HCT116 (cell line): ENCODE results near the gene AFAP1. TPM values are rescaled to one million over a fixed set of nuclear protein-coding genes. Genes with fewer than 3 reads are reported as not detected.

Source experiments
- ATAC-seq: fragments of 200-7000 bp; cut with Tn5 transposase; 2 replicates; pipeline ENCODE4 v1.9.1; 2020; ENCODE audit warnings: mild to moderate bottlenecking, moderate library complexity
- BruUV-seq: library from RNA; stranded (reverse); fragments of 400-500 nt; replicated peaks from 2 replicates; lab custom pipeline; 2021; lab: Mats Ljungman, UMichigan
- CTCF ChIA-PET: fragments of 300-600 bp; sonication (Branson Sonifier 250); formaldehyde crosslinking; loops from one replicate; lab custom pipeline; 2021; ENCODE audit warnings: antibody characterized with exemption; lab: Charles Lee
- POLR2A ChIA-PET: fragments of 300-600, 350-600 bp; sonication (Branson Sonifier 250); formaldehyde crosslinking; loops from one replicate; lab custom pipeline; 2021; ENCODE audit warnings: antibody characterized with exemption; lab: Charles Lee
- RAD21 ChIA-PET, 2 experiments: fragments of 300-600 bp; sonication (Branson Sonifier 250); formaldehyde crosslinking; loops; one replicate each; lab custom pipeline; 2023; ENCODE audit warnings: low total read pairs in 2 of 2; ENCODE audit not compliant: uncharacterized antibody in 2 of 2, unreplicated experiment in 2 of 2, low non-redundant PET in 1 of 2; lab: Charles Lee
- DNase-seq: peaks from one replicate; pipeline ENCODE4 v3.0.0-alpha.2; 2010; ENCODE audit warnings: low read depth, low spot score
- H2AFZ ChIP-seq: fragments of 200-600 bp; shearing (Covaris generic), sonication (generic); 2 replicates; pipeline ENCODE4 v1.6.1; 2017; ENCODE audit warnings: low read depth, mixed run types, mixed read lengths, antibody characterized with exemption, low read length; ENCODE audit not compliant: poor library complexity, severe bottlenecking
- H3K27ac ChIP-seq: 2 replicates; pipeline ENCODE4 v1.5.1; 2012; ENCODE audit warnings: low read depth, low read length
- H3K27me3 ChIP-seq: fragments of 200-600 bp; sonication (generic); 2 replicates; pipeline ENCODE4 v1.6.1; 2016; ENCODE audit warnings: mixed run types, low read length, mixed read lengths; ENCODE audit not compliant: insufficient read depth
- H3K36me3 ChIP-seq, 2 experiments: fragments of 200-500 bp in 1 of 2; fragments of 200-600 bp in 1 of 2; sonication (Bioruptor generic) in 1 of 2; sonication (generic) in 1 of 2; 2 replicates each; pipeline versions ENCODE4 v1.5.1 to v1.6.1; 2014 to 2016; ENCODE audit warnings: low read length in 2 of 2, inconsistent platforms in 1 of 2, mixed read lengths in 1 of 2, mixed run types in 1 of 2; ENCODE audit not compliant: insufficient read depth in 2 of 2, control insufficient read depth in 1 of 2
- H3K4me1 ChIP-seq, 2 experiments: fragments of 200-600 bp in 1 of 2; sonication (generic) in 1 of 2; 2 replicates each; pipeline versions ENCODE4 v1.5.1 to v1.6.1; 2012 to 2017; ENCODE audit warnings: low read length in 2 of 2, inconsistent platforms in 1 of 2, mild to moderate bottlenecking in 1 of 2, mixed read lengths in 1 of 2, mixed run types in 1 of 2, moderate library complexity in 1 of 2; ENCODE audit not compliant: insufficient read depth in 2 of 2, control insufficient read depth in 1 of 2
- H3K4me2 ChIP-seq: fragments of 200-600 bp; sonication (generic); 2 replicates; pipeline ENCODE4 v1.6.1; 2017; ENCODE audit warnings: mixed run types, low read length, mixed read lengths
- H3K4me3 ChIP-seq, 2 experiments: fragments of 200-600 bp in 1 of 2; sonication (generic) in 1 of 2; replicated peaks in 1 of 2; 2 replicates each; pipeline ENCODE4 v1.5.1; 2011 to 2016; ENCODE audit warnings: low read length in 2 of 2, control low read depth in 1 of 2, low read depth in 1 of 2, mild to moderate bottlenecking in 1 of 2, mixed read lengths in 1 of 2, mixed run types in 1 of 2
- H3K79me2 ChIP-seq: fragments of 200-600 bp; sonication (generic); 2 replicates; pipeline ENCODE4 v1.6.1; 2017; ENCODE audit warnings: mild to moderate bottlenecking, mixed run types, low read length, moderate library complexity, mixed read lengths; ENCODE audit not compliant: insufficient read depth
- H3K9ac ChIP-seq: fragments of 200-600 bp; sonication (generic); 2 replicates; pipeline ENCODE4 v1.6.1; 2016; ENCODE audit warnings: low read length, mixed read lengths
- H3K9me2 ChIP-seq: fragments of 200-600 bp; sonication (generic), shearing (Covaris generic); 2 replicates; pipeline ENCODE4 v1.6.1; 2017; ENCODE audit warnings: mixed run types, mild to moderate bottlenecking, moderate library complexity; ENCODE audit not compliant: insufficient read depth
- H3K9me3 ChIP-seq, 2 experiments: fragments of 200-500 bp in 1 of 2; fragments of 200-600 bp in 1 of 2; sonication (Bioruptor generic) in 1 of 2; sonication (generic) in 1 of 2; 2 replicates each; pipeline ENCODE4 v1.6.1; 2014 to 2017; ENCODE audit warnings: low read length in 2 of 2, mixed read lengths in 2 of 2, inconsistent platforms in 1 of 2, low read depth in 1 of 2, mild to moderate bottlenecking in 1 of 2, mixed run types in 1 of 2, moderate library complexity in 1 of 2; ENCODE audit not compliant: control insufficient read depth in 1 of 2, insufficient read depth in 1 of 2
- H4K20me1 ChIP-seq: fragments of 200-600 bp; sonication (generic), shearing (Covaris generic); 2 replicates; pipeline ENCODE4 v1.6.1; 2017; ENCODE audit warnings: mixed run types, mild to moderate bottlenecking, moderate library complexity; ENCODE audit not compliant: insufficient read depth
- CBX3 ChIP-seq: IDR thresholded peaks from 2 replicates; pipeline ENCODE4 v1.6.1; 2012; ENCODE audit warnings: low read depth
- CEBPB ChIP-seq: IDR thresholded peaks from 2 replicates; pipeline ENCODE4 v1.6.1; 2012; ENCODE audit warnings: low read depth
- EGR1 ChIP-seq: IDR thresholded peaks from 2 replicates; pipeline ENCODE4 v1.6.1; 2012; ENCODE audit warnings: low read depth
- ELF1 ChIP-seq: IDR thresholded peaks from 2 replicates; pipeline ENCODE4 v1.6.1; 2012; ENCODE audit warnings: low read depth, borderline replicate concordance
- JUND ChIP-seq: IDR thresholded peaks from 2 replicates; pipeline ENCODE4 v1.6.1; 2012
- POLR2A ChIP-seq: IDR thresholded peaks from 2 replicates; pipeline ENCODE4 v1.7.0; 2011; ENCODE audit warnings: borderline replicate concordance; ENCODE audit not compliant: insufficient read depth, insufficient read length; ENCODE audit errors: extremely low read depth
- POLR2AphosphoS5 ChIP-seq: IDR thresholded peaks from 2 replicates; pipeline ENCODE4 v1.6.1; 2011; ENCODE audit warnings: mild to moderate bottlenecking, low read depth, low read length, moderate library complexity
- RAD21 ChIP-seq: IDR thresholded peaks from 2 replicates; pipeline ENCODE4 v1.6.1; 2012; ENCODE audit warnings: low read depth, mild to moderate bottlenecking
- SIN3A ChIP-seq: IDR thresholded peaks from 2 replicates; pipeline ENCODE4 v1.6.1; 2012; ENCODE audit warnings: low read depth
- SP1 ChIP-seq: IDR thresholded peaks from 2 replicates; pipeline ENCODE4 v1.6.1; 2012; ENCODE audit warnings: low read depth
- YY1 ChIP-seq: IDR thresholded peaks from 2 replicates; pipeline ENCODE4 v1.6.1; 2011; ENCODE audit warnings: low read length, low read depth, moderate library complexity, mild to moderate bottlenecking; ENCODE audit not compliant: insufficient replicate concordance; ENCODE audit errors: extremely low read depth
- ZNF274 ChIP-seq: fragments of 200-500 bp; sonication (Bioruptor generic); IDR thresholded peaks from 2 replicates; pipeline ENCODE4 v1.6.1; 2014; ENCODE audit warnings: mild to moderate bottlenecking, low read depth, low read length, inconsistent platforms
- intact Hi-C: fragments of 100-400 bp; cut with micrococcal nuclease; formaldehyde crosslinking; loops from 2 replicates; pipeline ENCODE4 v1.10.0; 2022
- total RNA-seq: library from RNA; stranded (reverse); gene quantifications from one replicate; pipeline ENCODE4 v1.2.1, GENCODE V29; 2021; ENCODE audit not compliant: unreplicated experiment
- TF ChIP-seq, protein P1 (sequence below), 3 experiments: fragments of 200-600 bp in 1 of 3; sonication (generic) in 1 of 3; IDR thresholded peaks in 2 of 3; conservative IDR thresholded peaks in 1 of 3; 2 replicates each; pipeline ENCODE4 v1.5.1; 2012 to 2017; ENCODE audit warnings: low read depth in 2 of 3, low read length in 2 of 3, antibody characterized with exemption in 1 of 3, borderline replicate concordance in 1 of 3, control low read depth in 1 of 3, mild to moderate bottlenecking in 1 of 3, mixed read lengths in 1 of 3, mixed run types in 1 of 3, moderate library complexity in 1 of 3; ENCODE audit not compliant: insufficient read depth in 1 of 3
- TF ChIP-seq, protein P2 (sequence below): IDR thresholded peaks from 2 replicates; pipeline ENCODE4 v1.6.1; 2012

The AFAP1 gene
- total RNA-seq, 1 experiment from 2014 or later = 19.4 TPM

DNA sequence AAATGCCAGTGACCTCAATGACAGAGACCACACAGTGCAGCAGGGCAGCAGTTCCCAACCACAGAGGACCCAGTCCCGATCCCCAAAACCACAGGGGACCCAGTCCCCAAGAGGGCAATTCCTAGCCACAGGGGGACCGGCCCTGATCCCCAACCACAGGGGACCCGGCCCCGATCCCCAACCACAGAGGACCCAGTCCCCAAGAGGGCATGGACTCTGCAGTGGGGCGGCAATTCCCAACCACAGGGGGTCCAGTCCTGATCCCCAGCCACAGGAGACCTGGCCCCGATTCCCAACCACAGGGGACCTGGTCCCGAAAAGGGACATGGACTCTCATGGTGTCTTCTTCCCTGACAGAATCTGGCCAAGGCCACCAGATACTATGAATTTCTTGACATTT is 136.3 kb downstream of the AFAP1 start:
- no TSS peak for BruUV-seq
- RAD21 ChIA-PET = no interaction called here
- no peak overlapping the region for H2AFZ ChIP-seq
- peaks cover 7 to 8% of the 10 kb centered on the region in 2 experiments; a peak in 2 of 4 replicates for H3K4me1 ChIP-seq
- no peaks in the 10 kb centered on the region for H3K27me3 ChIP-seq
- no peak overlapping the region for H3K9ac ChIP-seq
- CTCF ChIA-PET = interaction anchor here (1.0 to 4.7 kb wide), 7 partner anchors 10 to 183 kb away, joined by 3 to 82 read pairs (median 7); no protein-coding TSS in a partner anchor
- no peaks in the 10 kb centered on the region for H3K79me2 ChIP-seq
- TF ChIP-seq ELF1 (no peak), SP1 (no peak), JUND (no peak), YY1 (no peak), POLR2AphosphoS5 (no peak), CBX3 (no peak), POLR2A (no peak), CEBPB (no peak), EGR1 (no peak), SIN3A (no peak), RAD21 (no peak), ZNF274 (no peak)
- TF ChIP-seq, protein P1, sequence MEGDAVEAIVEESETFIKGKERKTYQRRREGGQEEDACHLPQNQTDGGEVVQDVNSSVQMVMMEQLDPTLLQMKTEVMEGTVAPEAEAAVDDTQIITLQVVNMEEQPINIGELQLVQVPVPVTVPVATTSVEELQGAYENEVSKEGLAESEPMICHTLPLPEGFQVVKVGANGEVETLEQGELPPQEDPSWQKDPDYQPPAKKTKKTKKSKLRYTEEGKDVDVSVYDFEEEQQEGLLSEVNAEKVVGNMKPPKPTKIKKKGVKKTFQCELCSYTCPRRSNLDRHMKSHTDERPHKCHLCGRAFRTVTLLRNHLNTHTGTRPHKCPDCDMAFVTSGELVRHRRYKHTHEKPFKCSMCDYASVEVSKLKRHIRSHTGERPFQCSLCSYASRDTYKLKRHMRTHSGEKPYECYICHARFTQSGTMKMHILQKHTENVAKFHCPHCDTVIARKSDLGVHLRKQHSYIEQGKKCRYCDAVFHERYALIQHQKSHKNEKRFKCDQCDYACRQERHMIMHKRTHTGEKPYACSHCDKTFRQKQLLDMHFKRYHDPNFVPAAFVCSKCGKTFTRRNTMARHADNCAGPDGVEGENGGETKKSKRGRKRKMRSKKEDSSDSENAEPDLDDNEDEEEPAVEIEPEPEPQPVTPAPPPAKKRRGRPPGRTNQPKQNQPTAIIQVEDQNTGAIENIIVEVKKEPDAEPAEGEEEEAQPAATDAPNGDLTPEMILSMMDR (IDR thresholded peaks at IDR 0.05 in 2 of 3, conservative IDR thresholded peaks at IDR 0.05 in 1 of 3; ENCODE audit: borderline replicate concordance in 1 of 3, insufficient read depth in 1 of 3, low read depth in 2 of 3, low read length in 2 of 3) = no peak
- TF ChIP-seq, protein P2, sequence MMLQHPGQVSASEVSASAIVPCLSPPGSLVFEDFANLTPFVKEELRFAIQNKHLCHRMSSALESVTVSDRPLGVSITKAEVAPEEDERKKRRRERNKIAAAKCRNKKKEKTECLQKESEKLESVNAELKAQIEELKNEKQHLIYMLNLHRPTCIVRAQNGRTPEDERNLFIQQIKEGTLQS = no peak
- H3K27ac ChIP-seq = no peak overlapping the region
- H4K20me1 ChIP-seq = no peaks in the 10 kb centered on the region
- H3K36me3 ChIP-seq = peaks cover 7 to 9% of the 10 kb centered on the region in 2 experiments; a peak in 3 of 4 replicates
- no peaks in the 10 kb centered on the region for H3K9me2 ChIP-seq
- no peak overlapping the region for H3K4me3 ChIP-seq
- no peaks in the 10 kb centered on the region for H3K9me3 ChIP-seq
- ATAC-seq (no peak), DNase-seq (no peak)
- POLR2A ChIA-PET = no interaction called here
- H3K4me2 ChIP-seq = no peak overlapping the region
- intact Hi-C loops = no loop called here
